Posterior vena cava (tissue), 2 donors: ENCODE measurements around the gene ADCY1. TPM values are rescaled to one million over a fixed set of nuclear protein-coding genes. Genes with fewer than 3 reads are reported as not detected.

ENCODE experiments used
- DNase-seq: peaks from one replicate; pipeline ENCODE4 v3.0.0-alpha.2; 2020; ENCODE audit warnings: low spot score
- intact Hi-C, 2 donors: fragments of 100-400 bp; cut with DNase I; formaldehyde crosslinking; loops; one replicate each; pipeline versions ENCODE4 v1.14.1 to v1.14.2; 2022 to 2023
- total RNA-seq, 2 donors: library from RNA; stranded (reverse); fragmentation: NEBNext Ultra II Directional; extraction: Animal tissue kit (Norgen Biotek cat#: 25700); gene quantifications; one replicate each; pipeline ENCODE4 v1.2.1, GENCODE V29; 2021
- donor health status: DM: yes; HTN: yes; CAD: no.
- donor health status: DM: yes; HTN: yes; CAD: no.

ADCY1 gene
- total RNA-seq, 2 donors from 2014 or later = 13.7 to 14.7 TPM

DNA sequence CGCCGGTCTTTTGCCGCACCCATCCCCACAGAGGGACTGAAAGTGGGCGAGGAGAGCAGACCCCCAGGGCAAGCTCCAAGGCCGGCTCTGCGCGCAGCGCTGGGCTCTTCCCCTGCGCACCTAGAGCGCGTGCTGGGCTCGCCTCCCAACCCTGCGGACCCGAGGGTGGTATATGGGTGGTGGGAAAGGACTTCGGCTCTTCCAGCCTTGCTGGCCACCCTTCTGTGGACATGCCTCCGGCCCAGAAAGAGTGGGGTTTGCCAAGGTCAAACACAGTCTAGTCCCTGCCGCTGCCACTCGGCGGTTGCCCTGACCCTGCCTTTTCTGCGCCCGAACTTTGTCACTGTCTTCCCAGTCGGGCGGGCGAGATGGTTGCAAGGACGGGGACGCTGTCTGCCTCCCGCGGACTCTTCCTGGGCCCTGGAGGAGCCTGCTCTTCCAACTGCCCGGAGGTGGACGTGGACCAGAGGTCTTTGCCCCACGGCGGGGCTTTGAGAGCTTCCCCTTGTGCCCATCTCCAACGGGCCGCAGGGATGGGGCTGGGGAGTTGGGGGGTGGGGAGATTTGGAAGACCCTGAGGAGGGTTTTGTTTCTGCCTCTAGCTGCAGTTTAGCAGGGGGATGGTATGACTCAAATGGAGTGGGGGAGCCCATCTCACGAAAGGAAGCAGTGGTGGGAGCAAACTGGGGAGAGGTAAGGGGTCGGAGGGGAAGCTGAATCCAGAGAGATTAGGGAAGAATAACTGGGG lies 1.5 kb downstream of the ADCY1 start:
- no peak for DNase-seq
- intact Hi-C loops = no loop called here

DNA sequence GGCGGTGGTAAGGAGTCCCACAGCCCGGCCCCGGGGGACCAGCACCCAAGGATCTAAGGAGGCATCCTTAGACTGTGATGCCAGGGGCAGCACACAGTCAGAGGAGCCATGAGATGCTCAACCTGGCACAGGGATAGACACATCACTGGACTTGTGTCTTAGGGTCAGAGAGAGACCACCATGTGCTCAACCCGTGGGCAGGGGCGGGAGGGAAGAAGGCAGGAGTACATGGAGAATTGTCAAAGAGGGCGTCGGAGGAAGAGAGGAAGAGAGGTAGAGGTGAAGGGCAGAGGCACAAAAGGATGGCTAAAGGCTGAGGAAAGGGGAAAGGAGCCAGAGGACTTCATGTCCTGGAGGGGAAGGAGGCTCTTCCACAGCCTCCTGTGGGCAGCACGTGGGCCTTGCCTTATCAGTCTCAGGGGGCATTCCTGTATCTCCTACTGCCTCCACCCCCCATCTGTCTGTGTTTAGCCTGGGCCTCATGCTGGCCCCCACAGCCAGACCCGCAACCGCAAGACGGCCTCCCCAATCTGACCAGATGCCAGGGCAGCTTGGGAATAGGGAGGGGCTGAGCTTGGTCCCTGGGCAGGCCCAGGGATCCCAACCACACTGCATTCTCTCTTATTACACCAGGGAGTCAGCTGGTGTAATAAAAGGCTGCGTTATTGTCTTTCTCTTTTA lies 2.2 kb downstream of the ADCY1 start:
- intact Hi-C loops = no loop called here
- DNase-seq = no peak

DNA sequence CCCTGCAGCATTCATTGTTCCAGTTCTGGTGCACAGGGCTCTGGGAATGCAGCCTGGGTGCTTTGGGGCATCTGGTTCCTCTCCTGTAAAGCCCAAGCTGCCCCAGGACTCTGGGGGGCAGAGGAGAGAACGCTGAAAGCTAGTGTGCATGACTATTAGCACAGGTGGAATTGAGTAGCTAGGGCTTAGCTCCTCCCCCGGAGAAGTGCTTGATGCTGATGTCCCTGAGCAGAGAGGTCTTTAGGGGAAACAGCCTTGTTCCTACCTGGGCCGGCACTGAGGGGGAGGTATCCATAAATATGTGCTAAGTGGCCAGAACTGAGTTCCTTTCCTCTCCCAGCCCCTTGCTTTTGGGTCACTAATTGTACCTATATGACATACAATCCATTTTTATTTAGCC lies 3.9 kb downstream of the ADCY1 start:
- intact Hi-C loops = no loop called here
- no peak for DNase-seq

DNA sequence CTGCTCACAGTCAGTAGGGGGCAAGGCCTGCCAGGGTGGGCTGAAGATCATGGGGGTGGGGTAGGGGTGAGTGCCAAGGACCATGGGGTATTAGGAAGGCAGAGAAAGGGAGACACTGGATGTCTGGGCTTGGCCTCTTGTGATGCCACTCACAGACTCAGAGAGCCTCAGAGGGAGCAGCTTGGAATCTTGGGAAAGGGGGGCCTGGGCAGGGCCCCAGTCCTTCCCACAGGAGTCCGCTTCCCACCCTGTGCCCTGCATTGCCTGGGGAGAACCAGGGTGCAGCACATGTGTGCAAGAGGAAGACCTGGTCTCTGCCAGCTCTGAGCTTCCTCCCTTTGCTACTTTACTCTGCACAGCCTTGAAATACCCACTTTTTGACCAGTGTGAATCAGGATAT lies 4.3 kb downstream of the ADCY1 start:
- intact Hi-C loops = no loop called here
- DNase-seq = peak; percentile 47

DNA sequence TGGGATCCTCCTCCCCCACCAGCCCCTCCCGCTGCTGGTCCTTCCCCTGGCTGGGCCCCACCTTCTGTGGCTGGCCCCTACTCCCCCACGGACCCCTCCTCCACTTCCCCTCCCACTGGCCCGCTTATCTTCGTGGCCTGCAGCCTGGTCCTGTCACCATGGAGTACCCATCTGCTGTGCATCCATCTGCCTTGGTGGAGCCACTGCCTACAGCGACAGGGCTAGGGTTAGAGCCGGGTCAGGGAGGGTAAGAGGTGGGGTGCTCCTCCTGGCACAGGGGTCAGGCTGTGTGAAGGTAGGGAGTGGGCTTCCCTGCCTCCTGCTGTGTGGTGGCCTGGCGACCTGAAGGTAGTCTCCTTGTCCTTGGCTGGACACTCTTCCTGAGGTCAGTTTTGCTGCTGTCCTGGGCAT lies 5.2 kb downstream of the ADCY1 start:
- intact Hi-C loops = no loop called here
- DNase-seq = peak; percentile 38

DNA sequence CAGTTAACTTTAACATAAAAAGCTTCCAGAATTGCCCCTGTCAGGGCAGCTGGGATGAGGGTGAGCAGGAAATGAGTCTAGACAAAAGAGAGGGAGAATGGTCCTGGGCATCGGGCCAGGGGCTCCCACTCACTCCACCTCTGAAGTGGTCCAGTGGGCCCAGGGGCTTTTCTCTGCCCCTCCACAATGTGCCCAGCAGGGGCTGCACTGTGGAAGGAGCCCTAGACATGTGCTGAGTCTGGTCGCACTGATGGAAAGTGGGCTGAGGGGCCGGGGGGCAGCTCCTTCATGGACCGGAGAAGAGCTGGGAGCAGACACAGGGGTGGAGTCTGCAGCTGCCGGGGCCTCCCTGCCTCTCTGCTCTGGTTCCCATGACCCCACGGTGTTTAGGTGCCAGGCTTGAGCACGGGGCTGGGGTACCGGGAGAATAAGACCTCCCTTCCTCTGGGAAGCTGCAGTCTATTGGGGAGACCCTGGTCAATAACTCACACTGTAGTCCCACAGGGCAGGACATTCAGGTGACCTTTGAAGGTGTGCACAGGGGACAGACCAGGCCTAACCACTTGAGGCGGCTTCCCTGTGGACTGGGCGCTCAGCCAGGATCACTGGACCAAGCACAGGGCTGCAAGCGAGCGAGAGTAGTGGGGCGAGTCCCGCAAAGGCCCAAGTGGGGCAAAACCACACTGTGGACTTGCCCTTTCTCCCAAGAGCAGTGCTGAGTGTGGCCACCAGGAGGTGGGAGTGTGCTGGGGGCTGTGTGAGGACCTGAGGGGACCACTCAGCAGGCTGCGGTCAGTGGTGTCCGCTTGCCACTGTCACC lies 6.1 kb downstream of the ADCY1 start:
- intact Hi-C loops = no loop called here
- peak; percentile 72 for DNase-seq

DNA sequence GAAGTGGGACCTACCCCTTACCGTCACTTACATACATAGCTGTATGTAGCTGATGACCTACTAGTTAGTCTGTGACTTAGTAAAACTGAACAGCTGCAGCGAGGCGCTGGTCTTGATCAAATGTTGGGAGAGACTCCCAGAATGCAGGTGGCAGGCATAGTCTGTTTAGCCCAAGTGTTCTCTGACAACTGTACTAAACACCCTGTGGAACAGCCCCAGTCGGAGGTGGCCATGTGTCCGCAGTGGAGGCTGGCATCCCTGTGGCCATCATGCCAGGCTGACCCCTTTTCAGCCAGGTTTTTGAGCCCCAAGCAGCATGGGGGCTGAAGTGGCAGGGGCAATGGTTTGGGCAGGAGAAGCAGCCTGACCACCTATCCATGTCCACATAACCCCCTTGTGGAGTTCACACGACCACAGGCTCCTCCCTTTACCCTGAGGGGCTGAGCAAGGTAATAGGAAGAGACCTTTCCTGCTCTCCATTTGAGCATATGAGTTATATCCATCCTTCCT lies 7.2 kb downstream of the ADCY1 start:
- intact Hi-C loops = no loop called here
- DNase-seq = no peak

DNA sequence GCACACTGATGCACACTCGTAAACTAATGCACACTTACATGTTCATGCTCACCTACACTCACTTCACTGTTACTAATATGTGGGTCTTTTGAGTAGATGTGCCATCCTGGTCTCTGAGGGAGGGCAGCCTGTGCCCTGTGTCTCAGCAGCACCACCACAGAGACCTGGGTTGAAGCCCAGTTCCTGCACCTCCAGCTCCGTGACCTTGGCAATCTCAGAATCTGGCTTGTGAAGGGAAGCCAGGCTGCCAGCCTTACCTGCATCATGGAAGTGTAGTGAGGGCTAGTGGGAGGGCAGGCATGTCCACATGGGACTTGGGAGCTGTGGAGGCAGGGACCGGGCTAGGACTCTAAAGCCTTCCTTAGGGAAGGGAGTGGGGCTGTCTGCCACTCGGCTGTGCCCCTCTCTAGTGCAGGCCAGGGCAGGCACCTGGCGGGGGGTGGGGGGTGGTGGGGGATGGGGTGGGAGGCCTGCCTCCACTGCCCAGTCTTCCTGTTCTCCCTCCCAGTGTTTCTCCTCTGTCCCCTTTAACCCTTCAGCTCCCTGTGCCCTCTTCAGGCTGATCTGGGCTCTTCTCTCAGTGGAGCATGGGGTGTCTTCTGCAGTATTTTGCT lies 8.1 kb downstream of the ADCY1 start:
- intact Hi-C loops = no loop called here
- DNase-seq = no peak

DNA sequence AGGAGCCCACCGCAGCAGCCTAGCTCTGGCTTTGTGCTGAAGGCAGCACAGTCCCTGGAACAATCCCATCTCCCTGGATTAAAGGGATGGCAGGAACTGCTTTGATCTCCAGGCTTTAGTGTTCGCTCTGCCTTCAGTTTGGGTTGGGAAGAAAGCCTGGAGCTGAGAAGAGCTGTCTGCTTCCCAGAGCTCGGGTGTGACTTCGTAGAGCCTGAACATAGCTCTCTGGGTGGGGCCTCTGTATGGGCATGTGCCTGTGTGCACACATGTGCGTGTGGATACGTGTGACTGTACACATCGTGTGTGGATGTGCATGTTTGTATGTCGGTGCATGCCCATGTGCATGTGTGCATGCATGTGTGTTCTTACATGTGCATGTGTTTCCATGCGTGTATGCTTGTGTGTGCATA lies 8.7 kb downstream of the ADCY1 start:
- intact Hi-C loops = no loop called here
- no peak for DNase-seq

DNA sequence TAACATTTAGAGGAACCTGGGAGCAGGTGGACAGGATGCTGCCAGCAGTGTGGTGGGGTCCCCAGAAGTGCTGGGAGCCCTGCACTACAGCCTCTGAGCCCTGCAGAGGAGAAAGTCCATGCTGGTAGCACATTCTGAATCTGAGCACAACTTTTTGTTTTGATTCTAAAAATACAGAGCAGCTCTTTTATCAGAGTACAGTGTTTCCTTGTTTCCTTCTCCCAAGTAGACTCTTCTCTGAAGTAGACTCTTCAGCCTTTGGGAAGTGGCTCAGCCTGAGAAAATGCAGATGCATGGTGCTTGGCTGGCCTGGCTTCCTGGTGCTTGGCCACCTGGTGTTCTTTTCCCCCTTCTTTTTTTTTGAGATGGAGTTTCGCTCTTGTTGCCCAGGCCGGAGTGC lies 9.1 kb downstream of the ADCY1 start:
- no peak for DNase-seq
- intact Hi-C loops = no loop called here

DNA sequence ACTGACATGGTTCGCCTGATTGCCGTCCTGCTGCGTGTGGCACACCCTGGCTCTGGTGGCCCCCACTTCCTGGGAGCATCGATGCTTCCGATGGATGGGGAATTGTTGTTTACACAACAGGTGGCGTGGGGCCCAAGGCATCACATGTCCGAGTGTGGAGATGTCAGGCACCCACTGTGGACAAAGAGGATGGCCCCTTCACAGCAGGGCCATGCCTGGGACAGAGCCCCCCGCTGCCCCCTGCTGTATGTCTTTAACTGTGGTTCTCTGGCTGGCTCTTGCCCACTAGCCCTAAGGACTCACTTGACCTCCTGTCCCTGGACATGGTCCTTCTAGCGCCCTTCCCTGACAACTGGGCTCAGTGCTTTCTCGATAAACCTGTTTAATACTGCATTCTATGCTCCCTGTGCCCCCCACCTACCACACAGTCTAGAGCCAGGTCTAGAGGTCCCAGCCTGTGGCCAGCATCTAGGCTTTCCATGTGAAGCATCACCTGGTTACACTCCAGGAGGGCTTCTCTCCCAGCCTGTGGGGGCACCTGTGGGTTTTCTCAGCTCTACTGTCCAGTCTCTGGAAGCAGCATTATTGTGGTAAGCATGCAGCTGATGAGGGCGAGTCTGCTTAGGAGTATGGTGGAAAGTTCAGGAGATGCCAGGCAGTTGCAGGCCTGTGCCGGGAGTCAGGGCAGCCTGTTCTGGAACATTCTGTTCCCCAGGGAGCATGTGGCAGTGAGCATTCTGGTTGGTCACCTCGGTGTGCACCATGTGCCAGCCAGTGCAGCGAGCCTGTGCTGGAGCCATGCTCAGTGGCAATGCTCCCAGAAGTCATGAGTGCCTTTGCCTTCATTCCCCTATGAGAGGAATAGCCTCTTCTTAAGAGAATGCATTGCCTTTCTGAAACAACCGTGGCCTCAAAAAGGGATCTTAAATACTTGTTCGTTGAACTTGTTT lies 10.4 kb downstream of the ADCY1 start:
- intact Hi-C loops = no loop called here
- peak; percentile 72 for DNase-seq

DNA sequence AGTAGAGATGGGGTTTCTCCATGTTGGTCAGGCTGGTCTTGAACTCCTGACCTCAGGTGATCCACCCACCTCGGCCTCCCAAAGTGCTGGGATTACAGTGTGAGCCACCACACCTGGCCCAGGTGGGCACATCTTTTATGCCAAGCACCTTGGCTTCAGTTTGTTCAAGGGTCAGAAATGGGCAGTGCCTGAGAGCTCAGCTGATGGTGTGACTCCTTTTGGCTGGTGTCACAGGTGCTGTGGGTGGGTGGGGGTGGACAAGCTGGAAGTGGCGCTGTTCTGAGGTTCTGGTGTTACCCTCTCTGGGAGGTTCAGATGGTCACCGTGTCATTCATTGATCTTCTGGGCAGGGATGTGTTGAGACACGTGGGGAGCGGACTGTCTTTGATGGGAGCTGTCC lies 11.5 kb downstream of the ADCY1 start:
- DNase-seq = peak; percentile 35

DNA sequence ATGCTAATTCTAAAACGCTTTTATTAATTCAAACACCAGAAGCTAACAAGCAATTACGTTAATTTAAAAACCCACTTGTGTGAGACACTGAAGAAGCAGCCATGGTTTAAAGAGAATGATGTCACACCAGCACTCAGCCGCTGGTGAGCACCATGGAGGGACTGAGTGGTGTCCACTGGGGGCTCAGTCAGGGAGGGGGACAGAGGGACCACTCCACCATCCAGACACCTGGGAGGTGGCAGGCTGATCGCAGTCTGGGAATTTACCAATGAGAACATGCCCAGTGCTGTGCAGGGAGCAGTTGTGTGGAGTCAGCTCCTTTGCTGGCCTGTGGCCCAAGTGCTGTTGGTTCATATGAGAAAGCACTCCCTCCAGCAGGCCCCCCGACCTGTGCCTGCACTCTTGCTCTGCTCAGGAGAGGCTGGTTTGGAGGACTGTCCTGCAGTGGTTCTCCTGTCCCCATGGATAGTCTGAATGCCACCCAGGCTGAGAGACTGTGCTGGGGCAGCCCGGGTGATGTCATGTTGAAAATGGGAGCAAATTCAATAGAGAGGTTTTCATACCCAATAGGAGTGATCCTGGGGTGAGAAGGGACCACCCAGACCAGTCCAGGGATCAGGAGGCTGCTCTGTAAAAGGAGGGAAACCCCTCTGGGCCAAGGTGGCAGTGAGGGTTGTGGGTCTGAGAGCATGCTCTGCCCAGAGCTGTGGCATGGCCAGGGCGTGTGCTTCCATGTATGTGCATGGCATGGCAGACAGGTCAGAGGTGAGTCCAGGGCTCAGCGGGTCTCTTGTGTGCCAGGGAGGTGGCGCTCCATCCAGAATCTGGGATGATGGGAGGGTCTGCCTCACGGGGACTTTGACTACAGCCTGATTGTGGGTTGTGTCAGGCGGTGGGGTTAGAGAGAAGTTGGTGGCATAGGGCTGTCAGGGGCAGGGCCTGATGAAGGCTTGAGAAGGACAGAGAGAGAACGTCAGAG lies 12.7 kb downstream of the ADCY1 start:
- DNase-seq = peak; percentile 67
- intact Hi-C loops = no loop called here

More for the DNA sequence above, 11.5 kb downstream of the ADCY1 start:
- intact Hi-C loops = no loop called here

DNA sequence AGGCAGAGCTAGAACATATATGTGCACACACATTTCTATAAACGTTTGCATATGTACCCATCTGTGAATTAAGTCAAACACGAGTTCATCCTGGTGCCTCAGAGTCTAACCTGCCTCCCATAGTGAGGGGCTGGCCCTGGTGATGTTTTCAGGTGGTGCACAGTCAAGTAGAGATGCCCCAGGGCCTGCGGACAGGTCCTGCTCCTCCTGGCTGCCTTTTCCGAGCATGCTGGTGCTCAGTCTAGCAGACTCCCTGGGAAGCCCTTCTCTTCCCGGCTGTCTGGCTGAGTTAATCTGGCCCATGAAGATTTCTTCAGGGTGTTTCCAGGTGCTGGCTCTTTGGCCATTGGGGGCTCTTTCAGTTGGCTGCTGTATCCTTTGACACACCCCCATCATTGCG lies 14.3 kb downstream of the ADCY1 start:
- intact Hi-C loops = no loop called here
- DNase-seq = peak; percentile 50

DNA sequence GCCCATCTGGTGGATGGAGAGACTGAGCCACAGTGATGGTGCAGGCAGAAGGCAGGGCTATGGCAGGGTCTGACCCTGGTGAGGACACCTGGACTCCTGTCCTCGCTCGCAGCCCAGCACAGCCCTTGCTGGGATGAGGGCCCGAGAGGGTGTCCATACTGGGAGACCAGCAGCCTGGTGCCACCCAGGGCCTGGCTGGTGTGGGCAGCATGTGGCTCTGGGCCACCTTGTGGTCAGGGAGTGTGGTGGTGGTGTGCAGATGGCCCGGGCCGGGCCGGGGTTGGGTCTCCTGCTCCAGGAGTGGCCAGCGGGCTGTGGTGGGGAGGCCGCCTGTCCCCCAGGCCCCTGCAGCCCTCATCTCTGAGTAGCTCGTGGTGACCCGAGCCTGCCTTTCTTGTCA lies 14.9 kb downstream of the ADCY1 start:
- peak; percentile 72 for DNase-seq
- intact Hi-C loops = no loop called here

DNA sequence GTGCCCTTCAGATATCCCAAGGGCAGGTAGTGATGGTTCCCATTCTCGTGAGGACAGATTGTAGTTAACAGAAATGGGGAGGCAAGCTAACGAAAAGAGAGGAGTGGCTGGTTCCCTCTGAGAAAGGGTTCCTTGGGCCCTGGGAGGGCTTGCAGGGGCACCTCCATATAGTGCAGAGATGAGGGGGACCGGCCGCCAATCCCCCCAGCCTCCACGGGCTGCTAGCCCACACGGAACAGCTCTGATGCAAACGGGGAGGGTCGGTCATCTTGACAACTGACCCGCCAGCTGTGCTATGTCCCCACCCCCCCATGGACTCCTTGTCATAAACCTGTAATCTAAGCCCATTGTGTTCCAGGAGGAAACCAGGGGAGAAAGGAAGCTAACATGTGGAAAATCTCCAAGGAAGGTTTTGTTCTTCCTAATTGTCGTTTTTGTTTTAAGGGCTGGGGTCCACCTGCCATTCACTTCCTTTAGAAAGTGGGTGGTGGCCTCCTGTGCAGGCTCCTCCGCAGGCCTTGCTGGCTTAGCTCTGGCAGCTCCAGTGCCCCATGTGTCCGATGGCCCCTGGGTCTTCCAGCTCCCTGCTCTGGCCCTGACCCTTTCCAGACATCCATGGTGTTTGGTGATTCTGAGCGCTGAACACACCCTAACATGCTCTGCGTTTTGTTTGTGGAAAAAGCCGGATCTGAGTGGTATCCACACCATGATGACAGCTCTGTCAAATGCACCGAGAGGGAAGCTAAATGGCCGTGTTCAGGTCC lies 15.9 kb downstream of the ADCY1 start:
- peak; percentile 56 for DNase-seq
- intact Hi-C loops = no loop called here

DNA sequence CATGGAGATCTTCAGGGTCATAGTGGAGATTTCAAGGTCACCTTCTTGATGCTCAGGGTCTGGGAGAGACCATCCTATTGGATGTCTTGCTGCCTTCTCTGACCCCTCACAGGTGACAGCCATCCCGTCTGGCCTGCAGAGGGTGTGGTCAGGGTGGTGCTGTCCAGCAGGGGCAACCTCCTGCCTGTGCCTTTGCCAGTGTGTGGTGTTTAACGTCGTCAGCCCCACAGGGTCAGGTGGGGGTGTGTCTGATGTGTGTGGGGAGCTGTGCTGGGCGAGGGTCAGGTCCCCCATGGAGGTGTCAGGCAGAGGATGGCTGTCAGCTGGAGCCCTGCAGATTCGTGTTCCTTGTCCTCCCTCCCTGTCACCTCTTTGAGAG lies 16.5 kb downstream of the ADCY1 start:
- intact Hi-C loops = no loop called here
- DNase-seq = peak; percentile 71
